ENCODE results near the gene TM7SF3.
"Not testable (repeated sequence)": the region's sequence is repeated elsewhere in the genome, so short reads cannot be mapped to it uniquely, and the experiment has no call there.

Gene TM7SF3, protein sequence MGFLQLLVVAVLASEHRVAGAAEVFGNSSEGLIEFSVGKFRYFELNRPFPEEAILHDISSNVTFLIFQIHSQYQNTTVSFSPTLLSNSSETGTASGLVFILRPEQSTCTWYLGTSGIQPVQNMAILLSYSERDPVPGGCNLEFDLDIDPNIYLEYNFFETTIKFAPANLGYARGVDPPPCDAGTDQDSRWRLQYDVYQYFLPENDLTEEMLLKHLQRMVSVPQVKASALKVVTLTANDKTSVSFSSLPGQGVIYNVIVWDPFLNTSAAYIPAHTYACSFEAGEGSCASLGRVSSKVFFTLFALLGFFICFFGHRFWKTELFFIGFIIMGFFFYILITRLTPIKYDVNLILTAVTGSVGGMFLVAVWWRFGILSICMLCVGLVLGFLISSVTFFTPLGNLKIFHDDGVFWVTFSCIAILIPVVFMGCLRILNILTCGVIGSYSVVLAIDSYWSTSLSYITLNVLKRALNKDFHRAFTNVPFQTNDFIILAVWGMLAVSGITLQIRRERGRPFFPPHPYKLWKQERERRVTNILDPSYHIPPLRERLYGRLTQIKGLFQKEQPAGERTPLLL

GRCh38 chr12:27014085-27014858, at the start of gene TM7SF3:
Gene TM7SF3 (minus strand): TSS chr12:27014384. CDS start chr12:27014168, 216 bp downstream.
- peak; percentile 92 for DNase-seq

DNA sequence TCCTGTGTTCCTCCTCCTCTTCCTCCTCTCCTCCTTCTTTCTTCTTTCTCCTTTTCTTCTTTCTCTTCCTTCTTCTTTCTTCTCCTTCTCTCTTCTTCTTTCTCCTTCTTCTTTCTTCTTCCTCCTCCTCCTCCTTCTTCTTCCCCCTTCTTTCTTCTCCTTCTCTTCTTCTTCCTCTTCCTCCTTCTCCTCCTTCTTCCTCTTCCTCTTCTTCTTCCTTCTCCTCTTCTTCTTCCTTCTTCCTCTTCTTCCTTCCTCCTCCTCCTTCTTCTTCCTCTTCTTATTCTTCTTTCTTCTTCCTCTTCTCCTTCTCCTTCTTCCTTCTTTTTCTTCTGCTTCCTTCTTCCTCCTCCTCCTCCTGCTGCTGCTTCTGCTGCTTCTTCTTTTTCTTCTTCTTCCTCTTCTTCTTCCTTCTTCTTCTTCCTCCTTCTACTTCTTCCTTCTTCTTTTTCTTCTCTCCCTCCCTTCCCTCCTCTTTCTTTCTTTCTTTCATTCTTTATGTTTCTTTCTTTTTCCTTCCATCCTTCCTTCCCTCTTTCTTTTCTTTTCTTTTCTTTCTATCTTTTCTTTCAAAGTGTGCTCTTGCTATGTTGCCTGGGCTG, 49.2 kb upstream of the TM7SF3 start:
- no peak for DNase-seq

- DNase-seq, result no peak
Observed at GRCh38 chr12:27061317-27061716, 47.1 kb upstream of the TM7SF3 start.

- DNase-seq, result no peak
Observed at GRCh38 chr12:27060740-27061139, 46.6 kb upstream of the TM7SF3 start.

GRCh38 chr12:27057543-27057942, 43.4 kb upstream of the TM7SF3 start:
- no peak for DNase-seq

DNA sequence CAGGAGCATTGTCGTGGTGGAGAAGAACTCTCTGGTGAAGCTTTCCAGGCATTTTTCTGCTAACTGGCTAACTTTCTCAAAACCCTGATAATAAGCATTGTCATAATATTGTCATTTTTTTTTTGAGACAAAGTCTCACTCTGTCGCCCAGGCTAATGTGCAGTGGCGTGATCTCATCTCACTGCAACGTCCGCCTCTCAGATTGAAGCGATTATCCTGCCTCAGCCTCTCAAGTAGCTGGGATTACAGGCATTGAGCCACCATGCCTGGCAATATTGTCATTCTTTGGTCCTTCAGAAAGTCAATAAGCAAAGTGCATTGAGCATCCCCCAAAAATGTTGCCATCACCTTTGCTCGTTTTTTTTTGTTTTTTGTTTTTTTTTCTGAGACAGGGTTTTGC, 41.8 kb upstream of the TM7SF3 start:
- DNase-seq, result no peak

- no peak for DNase-seq
Observed at GRCh38 chr12:27052742-27053141, 38.6 kb upstream of the TM7SF3 start.

- DNase-seq, result no peak
Observed at GRCh38 chr12:27052176-27052575, 38.0 kb upstream of the TM7SF3 start.

DNA sequence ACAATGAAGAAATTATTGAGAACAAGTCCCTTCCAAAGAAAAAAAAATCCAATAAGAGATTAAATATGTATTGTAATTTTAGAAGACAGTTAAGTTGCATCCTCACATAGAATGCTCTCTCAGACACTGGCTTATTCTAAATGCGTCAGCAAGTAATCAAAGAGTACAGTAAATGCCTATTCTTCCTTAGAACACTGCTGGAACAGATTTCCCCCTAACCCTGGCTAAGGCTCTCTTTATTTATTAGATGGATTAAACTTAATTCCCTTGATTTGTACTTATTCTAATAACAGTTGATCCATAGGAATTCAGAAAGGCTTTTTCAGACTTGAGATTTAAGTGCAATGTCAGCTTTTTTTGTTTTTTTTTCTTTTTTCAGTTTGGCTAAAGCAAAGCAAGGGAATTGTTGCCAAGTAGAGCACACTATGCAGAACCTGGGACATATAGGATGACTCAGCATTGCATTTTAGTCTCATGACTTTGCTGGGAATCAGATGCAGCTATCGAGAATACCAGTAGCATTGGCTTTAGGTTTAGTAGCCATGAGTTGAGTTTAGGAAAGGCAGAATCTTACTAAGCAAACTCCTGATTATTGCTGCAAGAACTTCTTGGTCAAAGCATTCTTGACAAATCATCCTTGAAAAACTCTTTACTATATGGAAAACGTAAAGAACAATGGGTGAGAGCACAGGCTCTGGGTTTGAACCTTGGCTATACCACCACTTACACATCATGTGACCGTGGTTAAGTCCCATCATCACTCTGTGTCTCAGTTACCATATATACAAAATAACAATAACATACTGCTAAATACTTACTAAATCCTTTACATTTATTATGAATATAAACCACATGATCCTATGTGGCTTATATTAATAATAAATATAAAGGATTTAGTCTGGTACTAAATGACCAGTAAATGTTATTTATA, 34.9 kb upstream of the TM7SF3 start:
- DNase-seq, result no peak

GRCh38 chr12:27042018-27042417, 27.8 kb upstream of the TM7SF3 start:
- not testable (repeated sequence) for DNase-seq

GRCh38 chr12:27040637-27041036, 26.5 kb upstream of the TM7SF3 start:
- DNase-seq, result not testable (repeated sequence)

- DNase-seq, result no peak
Observed at GRCh38 chr12:27034607-27035293, 20.6 kb upstream of the TM7SF3 start.

- no peak for DNase-seq
Observed at GRCh38 chr12:27032679-27033078, 18.5 kb upstream of the TM7SF3 start.

GRCh38 chr12:27031531-27031930, 17.3 kb upstream of the TM7SF3 start:
- DNase-seq, result no peak

DNA sequence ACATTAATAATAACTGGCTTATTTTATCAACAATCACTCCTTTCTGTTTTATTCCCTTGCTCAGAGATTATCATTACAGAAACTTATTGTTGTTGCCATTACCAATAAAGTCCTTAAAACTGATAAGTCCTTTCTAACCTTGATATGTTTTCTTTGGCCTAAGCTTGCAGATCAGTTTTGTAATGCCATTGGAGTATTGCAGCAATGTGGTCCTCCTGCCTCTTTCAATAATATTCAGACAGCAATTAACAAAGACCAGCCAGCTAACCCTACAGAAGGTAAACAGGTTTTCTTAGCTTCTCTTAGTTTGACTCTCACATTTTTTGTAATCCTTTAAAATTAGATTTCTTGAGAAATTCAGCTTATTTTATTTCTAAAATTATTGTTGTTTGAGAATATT, 12.1 kb upstream of the TM7SF3 start:
- no peak for DNase-seq

GRCh38 chr12:27025116-27025515, 10.9 kb upstream of the TM7SF3 start:
- no peak for DNase-seq

GRCh38 chr12:27024291-27024690, 10.1 kb upstream of the TM7SF3 start:
- no peak for DNase-seq

DNA sequence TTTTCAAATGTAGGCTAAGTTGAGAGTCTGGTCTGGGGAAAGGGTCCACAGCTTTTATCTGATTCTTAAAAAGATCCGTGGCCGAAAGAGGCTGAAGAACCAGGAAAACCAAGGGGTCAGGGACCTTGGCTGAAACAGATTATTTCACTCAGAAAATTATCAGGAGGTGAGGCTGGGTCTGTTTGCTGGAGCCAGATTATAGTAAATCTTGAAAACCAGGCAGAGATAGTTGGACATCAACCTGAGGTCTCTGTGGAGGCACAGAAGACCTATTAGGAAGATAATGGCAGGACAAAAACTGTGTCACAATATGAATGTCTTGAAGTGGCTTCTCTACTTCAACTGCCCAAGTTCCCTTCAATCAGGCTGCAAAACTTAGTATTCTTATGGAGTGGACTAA, 6.6 kb upstream of the TM7SF3 start:
- no peak for DNase-seq

GRCh38 chr12:27018037-27018436, 3.9 kb upstream of the TM7SF3 start:
- no peak for DNase-seq

GRCh38 chr12:27017163-27017823, 3.1 kb upstream of the TM7SF3 start:
- DNase-seq, result not testable (repeated sequence)

DNA sequence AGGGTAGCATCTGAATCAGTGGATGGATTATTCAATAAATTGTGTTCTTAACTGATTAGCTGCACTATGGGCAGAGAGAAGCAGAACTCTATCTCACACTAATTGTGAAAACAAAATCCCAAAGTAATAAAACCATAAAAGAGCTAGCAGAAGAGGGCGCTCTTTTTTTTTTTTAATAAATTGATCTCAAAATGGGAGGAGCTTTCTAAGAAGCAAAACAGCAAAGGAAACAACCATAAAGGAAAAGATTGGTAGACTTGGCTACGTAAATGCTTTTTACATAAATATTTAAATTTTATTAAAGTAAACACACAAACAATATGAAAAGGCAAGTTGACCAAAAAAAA, 1.5 kb upstream of the TM7SF3 start:
- DNase-seq, result peak; percentile 68

Data from NCI-H510A treated with DMSO at 0.1 percent for 48 hours (cell line).